ENCODE measurements around the gene TACC2. TPM values are rescaled to one million over a fixed set of nuclear protein-coding genes. Genes with fewer than 3 reads are reported as not detected.
A peak's percentile ranks its signal among the peaks of the same experiment; 100 is the strongest.

The TACC2 gene
- total RNA-seq, 8 experiments from 2014 or later: 14.0 to 63.3 (median 31.9) TPM

GRCh38 chr10:122273966-122274545, 285.1 kb downstream of the TACC2 start:
- in situ Hi-C loops (cut with MboI; ENCODE audit: low pct_unique_long_range_greater_than_20kb in 2 of 9, low sequenced_read_pairs in 9 of 9, unreplicated experiment in 9 of 9): no loop called here
- Histone ChIP-seq H3K4me1 (replicated peaks in 1 of 2) (no peaks in the 10 kb centered on the region), H3K4me3 (no peak overlapping the region), H3K27ac (no peak overlapping the region)
- ATAC-seq (replicated peaks in 6 of 8): no peak
- 56 to 100% (median 93%) methylated on average over 1 to 7 of the region's 10 CpGs; no CpG with 5 or more reads in 1 of the 10 experiments for WGBS, 10 experiments

GRCh38 chr10:122276611-122277208, 287.7 kb downstream of the TACC2 start:
- Histone ChIP-seq H3K4me1 (replicated peaks in 1 of 2) (peaks cover 0 to 3% of the 10 kb centered on the region in 2 donors), H3K27ac (no peak overlapping the region), H3K4me3 (no peak overlapping the region)
- in situ Hi-C loops (cut with MboI; ENCODE audit: low pct_unique_long_range_greater_than_20kb in 2 of 9, low sequenced_read_pairs in 9 of 9, unreplicated experiment in 9 of 9): loop anchor here in 8 of 9 experiments (25.0 kb wide), 2 partner anchors 161 to 286 kb away; partner anchors contain the start of gene DMBT1 (in 7 of the 8)
- ATAC-seq (replicated peaks in 6 of 8): peak in 1 of 8 experiments; percentile 49
- WGBS, 10 experiments: 92 to 100% (median 94%) methylated on average over 3 to 6 of the region's 6 CpGs; no CpG with 5 or more reads in 6 of the 10 experiments

GRCh38 chr10:122277526-122278136, 288.7 kb downstream of the TACC2 start:
- peaks cover 0 to 3% of the 10 kb centered on the region in 2 donors for H3K4me1 ChIP-seq (replicated peaks in 1 of 2)
- 50 to 100% (median 80%) methylated on average over 1 to 7 of the region's 10 CpGs; no CpG with 5 or more reads in 2 of the 10 experiments for WGBS, 10 experiments
- H3K4me3 ChIP-seq: no peak overlapping the region
- in situ Hi-C loops (cut with MboI; ENCODE audit: low pct_unique_long_range_greater_than_20kb in 2 of 9, low sequenced_read_pairs in 9 of 9, unreplicated experiment in 9 of 9): loop anchor here in 8 of 9 experiments (25.0 kb wide), 2 partner anchors 160 to 285 kb away; partner anchors contain the start of gene DMBT1 (in 7 of the 8)
- ATAC-seq (replicated peaks in 6 of 8): peak in 3 of 8 experiments; percentile 47 to 59 (median 53)
- no peak overlapping the region for H3K27ac ChIP-seq

- no peak overlapping the region for H3K4me3 ChIP-seq
- 8 to 74% (median 46%) methylated on average over 2 to 6 of the region's 9 CpGs; no CpG with 5 or more reads in 3 of the 10 experiments for WGBS, 10 experiments
- peaks cover 0 to 3% of the 10 kb centered on the region in 2 donors for H3K4me1 ChIP-seq (replicated peaks in 1 of 2)
- no peak overlapping the region for H3K27ac ChIP-seq
- in situ Hi-C loops (cut with MboI; ENCODE audit: low pct_unique_long_range_greater_than_20kb in 2 of 9, low sequenced_read_pairs in 9 of 9, unreplicated experiment in 9 of 9): loop anchor here in 8 of 9 experiments (25.0 kb wide), 2 partner anchors 158 to 283 kb away; partner anchors contain the start of gene DMBT1 (in 7 of the 8)
- peak in 6 of 8 experiments; percentile 26 to 88 (median 72) for ATAC-seq (replicated peaks in 6 of 8)
Measured at GRCh38 chr10:122279725-122280141, 290.8 kb downstream of the TACC2 start.

GRCh38 chr10:122280156-122280555, 291.2 kb downstream of the TACC2 start:
- 20 to 90% (median 86%) methylated on average over 1 to 5 of the region's 7 CpGs; no CpG with 5 or more reads in 3 of the 10 experiments for WGBS, 10 experiments

GRCh38 chr10:122281018-122281626, 292.2 kb downstream of the TACC2 start:
- Histone ChIP-seq H3K4me3 (no peak overlapping the region), H3K27ac (no peak overlapping the region), H3K4me1 (replicated peaks in 1 of 2) (peaks cover 0 to 3% of the 10 kb centered on the region in 2 donors)
- in situ Hi-C loops (cut with MboI; ENCODE audit: low pct_unique_long_range_greater_than_20kb in 2 of 9, low sequenced_read_pairs in 9 of 9, unreplicated experiment in 9 of 9): loop anchor here in 8 of 9 experiments (25.0 kb wide), 2 partner anchors 156 to 281 kb away; partner anchors contain the start of gene DMBT1 (in 7 of the 8)
- WGBS, 10 experiments: 50 to 100% (median 69%) methylated on average over 1 to 6 of the region's 7 CpGs; no CpG with 5 or more reads in 2 of the 10 experiments
- ATAC-seq (replicated peaks in 6 of 8): peak in 5 of 8 experiments; percentile 34 to 89 (median 76)

More at GRCh38 chr10:122280156-122280555, 291.2 kb downstream of the TACC2 start:
- in situ Hi-C loops (cut with MboI; ENCODE audit: low pct_unique_long_range_greater_than_20kb in 2 of 9, low sequenced_read_pairs in 9 of 9, unreplicated experiment in 9 of 9): loop anchor here in 8 of 9 experiments (25.0 kb wide), 2 partner anchors 157 to 282 kb away; partner anchors contain the start of gene DMBT1 (in 7 of the 8)
- H3K4me1 ChIP-seq (replicated peaks in 1 of 2): peaks cover 0 to 3% of the 10 kb centered on the region in 2 donors
- H3K4me3 ChIP-seq: no peak overlapping the region
- no peak for ATAC-seq (replicated peaks in 6 of 8)
- no peak overlapping the region for H3K27ac ChIP-seq

- 80 to 100% (median 87%) methylated on average over 1 to 6 of the region's 8 CpGs; no CpG with 5 or more reads in 3 of the 10 experiments for WGBS, 10 experiments
- Histone ChIP-seq H3K27ac (no peak overlapping the region), H3K4me3 (no peak overlapping the region), H3K4me1 (replicated peaks in 1 of 2) (peaks cover 0 to 3% of the 10 kb centered on the region in 2 donors)
- ATAC-seq (replicated peaks in 6 of 8): no peak
- in situ Hi-C loops (cut with MboI; ENCODE audit: low pct_unique_long_range_greater_than_20kb in 2 of 9, low sequenced_read_pairs in 9 of 9, unreplicated experiment in 9 of 9): loop anchor here in 8 of 9 experiments (25.0 kb wide), 2 partner anchors 156 to 281 kb away; partner anchors contain the start of gene DMBT1 (in 7 of the 8)
Measured at GRCh38 chr10:122281751-122282150, 292.8 kb downstream of the TACC2 start.

GRCh38 chr10:122282253-122282671, 293.3 kb downstream of the TACC2 start:
- Histone ChIP-seq H3K4me3 (no peak overlapping the region), H3K27ac (no peak overlapping the region), H3K4me1 (replicated peaks in 1 of 2) (peaks cover 0 to 6% of the 10 kb centered on the region in 2 donors)
- WGBS, 10 experiments: 17 to 100% (median 63%) methylated on average over 1 to 4 of the region's 9 CpGs; no CpG with 5 or more reads in 2 of the 10 experiments
- ATAC-seq (replicated peaks in 6 of 8): peak in 1 of 8 experiments; percentile 23
- in situ Hi-C loops (cut with MboI; ENCODE audit: low pct_unique_long_range_greater_than_20kb in 2 of 9, low sequenced_read_pairs in 9 of 9, unreplicated experiment in 9 of 9): loop anchor here in 8 of 9 experiments (25.0 kb wide), 2 partner anchors 155 to 280 kb away; partner anchors contain the start of gene DMBT1 (in 7 of the 8)

- peaks cover 0 to 6% of the 10 kb centered on the region in 2 donors for H3K4me1 ChIP-seq (replicated peaks in 1 of 2)
- no peak overlapping the region for H3K4me3 ChIP-seq
- H3K27ac ChIP-seq: no peak overlapping the region
- in situ Hi-C loops (cut with MboI; ENCODE audit: low pct_unique_long_range_greater_than_20kb in 2 of 9, low sequenced_read_pairs in 9 of 9, unreplicated experiment in 9 of 9): loop anchor here in 8 of 9 experiments (25.0 kb wide), 2 partner anchors 154 to 279 kb away; partner anchors contain the start of gene DMBT1 (in 7 of the 8)
- no peak for ATAC-seq (replicated peaks in 6 of 8)
- 42 to 90% (median 85%) methylated on average over 2 to 7 of the region's 7 CpGs; no CpG with 5 or more reads in 2 of the 10 experiments for WGBS, 10 experiments
Measured at GRCh38 chr10:122282909-122283308, 293.9 kb downstream of the TACC2 start.

- no peak overlapping the region for H3K27ac ChIP-seq
- in situ Hi-C loops (cut with MboI; ENCODE audit: low pct_unique_long_range_greater_than_20kb in 2 of 9, low sequenced_read_pairs in 9 of 9, unreplicated experiment in 9 of 9): loop anchor here in 8 of 9 experiments (25.0 kb wide), 2 partner anchors 152 to 277 kb away; partner anchors contain the start of gene DMBT1 (in 7 of the 8)
- 70 to 100% (median 85%) methylated on average over 1 to 11 of the region's 17 CpGs; no CpG with 5 or more reads in 2 of the 10 experiments for WGBS, 10 experiments
- no peak for ATAC-seq (replicated peaks in 6 of 8)
- peaks cover 0 to 6% of the 10 kb centered on the region in 2 donors for H3K4me1 ChIP-seq (replicated peaks in 1 of 2)
- no peak overlapping the region for H3K4me3 ChIP-seq
Measured at GRCh38 chr10:122285506-122286444, 296.8 kb downstream of the TACC2 start.

GRCh38 chr10:122286867-122287266, 297.9 kb downstream of the TACC2 start:
- Histone ChIP-seq H3K27ac (no peak overlapping the region), H3K4me1 (replicated peaks in 1 of 2) (peaks cover 0 to 4% of the 10 kb centered on the region in 2 donors), H3K4me3 (no peak overlapping the region)
- WGBS, 10 experiments: 19 to 71% (median 44%) methylated on average over 1 to 6 of the region's 7 CpGs; no CpG with 5 or more reads in 5 of the 10 experiments
- peak; percentile 75 to 100 (median 98) for ATAC-seq (replicated peaks in 6 of 8)
- in situ Hi-C loops (cut with MboI; ENCODE audit: low pct_unique_long_range_greater_than_20kb in 2 of 9, low sequenced_read_pairs in 9 of 9, unreplicated experiment in 9 of 9): loop anchor here in 8 of 9 experiments (25.0 kb wide), 2 partner anchors 150 to 275 kb away; partner anchors contain the start of gene DMBT1 (in 7 of the 8)
